ENCODE measurements around the gene LRRC71.

- no peak for TF ChIP-seq POLR2A (IDR thresholded peaks at IDR 0.05)
- TF ChIP-seq CTCF (IDR thresholded peaks at IDR 0.05 in 8 of 11, conservative IDR thresholded peaks at IDR 0.05 in 3 of 11), result no peak
- TF ChIP-seq POLR2AphosphoS5 (IDR thresholded peaks at IDR 0.05), result no peak
Measured at GRCh38 chr1:156942176-156942575, 21.7 kb downstream of the LRRC71 start.

All from spleen (tissue), 7 donors.